OCI-M2 (cell line): ENCODE measurements around the gene GSC2.
"Not testable (repeated sequence)": the region's sequence is repeated elsewhere in the genome, so short reads cannot be mapped to it uniquely, and the experiment has no call there.

ENCODE experiments used
- DNase-seq: peaks from one replicate; lab custom pipeline; 2025; ENCODE audit not compliant: unreplicated experiment; lab: John Stamatoyannopoulos, UW

GSC2 gene

GRCh38 chr22:19178065-19178656, 28.1 kb upstream of the GSC2 start:
- DNase-seq = no peak

DNA sequence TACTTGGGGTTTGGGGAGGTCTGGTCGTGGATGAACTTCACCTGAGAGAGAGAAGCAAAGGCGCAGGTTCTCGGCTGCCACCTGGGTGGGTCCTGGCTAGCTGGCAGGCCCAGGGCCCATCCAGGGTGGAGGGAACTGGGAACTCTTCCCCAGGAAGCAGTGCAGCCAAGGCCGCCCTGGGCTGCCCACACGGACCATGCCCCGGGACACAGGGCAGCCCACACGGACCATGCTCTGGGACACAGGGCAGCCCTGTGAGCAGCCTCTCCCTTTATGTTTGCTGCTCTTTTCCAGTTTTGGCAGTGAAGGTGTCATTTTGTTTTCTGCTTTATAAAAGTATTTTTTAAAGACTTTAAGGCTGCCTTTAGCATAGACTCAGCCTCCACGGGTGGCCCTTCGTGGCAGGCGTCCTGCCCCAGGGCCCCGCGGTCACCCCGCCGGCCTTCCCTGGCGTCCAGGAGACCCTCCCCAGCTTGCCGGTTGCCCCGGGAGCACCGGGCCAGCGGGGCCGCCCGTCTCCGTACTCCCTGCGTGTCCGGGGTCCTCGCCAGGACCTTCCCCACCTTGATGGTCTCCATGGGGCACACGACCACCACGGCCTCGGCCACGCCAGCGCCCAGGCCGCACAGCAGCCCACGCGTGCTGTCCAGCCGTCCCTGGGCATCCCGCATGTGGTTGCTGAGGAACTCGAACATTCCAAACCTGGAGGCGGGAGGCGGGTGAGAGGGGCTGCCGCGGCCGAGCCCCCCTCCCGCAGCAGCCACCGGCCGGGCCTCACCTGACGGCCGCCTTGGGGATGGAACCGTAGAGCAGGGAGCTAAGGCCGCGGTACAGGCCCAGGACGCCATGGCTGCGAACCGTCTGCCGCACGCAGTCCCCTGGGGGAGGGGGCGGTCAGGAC, 27.3 kb upstream of the GSC2 start:
- no peak for DNase-seq

DNA sequence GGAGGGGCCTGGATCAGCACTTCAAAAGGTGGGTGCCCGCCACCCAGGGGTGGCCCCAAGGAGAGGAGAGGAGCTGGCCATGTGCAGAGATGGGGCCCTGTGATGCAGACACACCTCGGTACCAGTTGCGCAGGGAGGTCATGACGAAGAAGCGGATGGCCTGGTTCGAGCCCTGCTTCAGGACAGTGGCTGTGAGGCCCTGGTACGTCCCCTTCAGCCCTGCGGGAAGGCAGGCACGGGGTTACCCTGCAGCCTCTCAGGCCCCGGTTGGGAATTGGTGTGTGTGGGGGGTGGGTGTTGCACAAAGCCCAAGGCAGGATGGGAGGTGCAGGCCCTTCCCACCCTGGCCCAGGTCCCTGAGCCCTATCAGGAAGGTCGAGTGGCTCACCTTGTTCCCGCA, 26.6 kb upstream of the GSC2 start:
- DNase-seq = no peak

DNA sequence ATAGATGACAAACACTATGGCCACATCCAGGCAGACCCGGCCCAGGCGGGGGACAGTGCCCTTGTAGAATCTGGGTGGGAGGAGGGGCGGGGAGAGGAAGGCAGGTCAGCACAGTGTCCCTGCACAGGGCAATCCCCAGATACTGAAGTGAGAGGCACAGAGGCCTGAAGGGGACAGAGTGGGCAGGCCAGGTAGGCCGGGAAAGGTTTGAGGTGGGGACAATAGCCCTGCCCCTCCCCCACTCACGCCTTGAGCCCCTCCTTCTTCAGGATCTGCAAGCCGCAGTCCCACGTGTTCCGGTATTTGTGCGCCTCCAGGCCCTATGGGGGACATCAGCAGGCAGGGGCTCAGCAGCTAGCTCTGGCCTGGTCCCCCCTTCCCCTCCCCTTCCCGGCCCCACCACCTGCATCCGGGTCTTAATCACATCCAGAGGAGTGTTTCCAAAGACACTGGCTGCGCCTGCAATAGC, 26.1 kb upstream of the GSC2 start:
- DNase-seq = no peak

- no peak for DNase-seq
Observed at GRCh38 chr22:19175602-19176174, 25.6 kb upstream of the GSC2 start.

GRCh38 chr22:19175026-19175601, 25.0 kb upstream of the GSC2 start:
- DNase-seq = no peak

- no peak for DNase-seq
Observed at GRCh38 chr22:19174106-19175025, 24.3 kb upstream of the GSC2 start.

GRCh38 chr22:19173047-19174035, 23.2 kb upstream of the GSC2 start:
- DNase-seq = no peak

DNA sequence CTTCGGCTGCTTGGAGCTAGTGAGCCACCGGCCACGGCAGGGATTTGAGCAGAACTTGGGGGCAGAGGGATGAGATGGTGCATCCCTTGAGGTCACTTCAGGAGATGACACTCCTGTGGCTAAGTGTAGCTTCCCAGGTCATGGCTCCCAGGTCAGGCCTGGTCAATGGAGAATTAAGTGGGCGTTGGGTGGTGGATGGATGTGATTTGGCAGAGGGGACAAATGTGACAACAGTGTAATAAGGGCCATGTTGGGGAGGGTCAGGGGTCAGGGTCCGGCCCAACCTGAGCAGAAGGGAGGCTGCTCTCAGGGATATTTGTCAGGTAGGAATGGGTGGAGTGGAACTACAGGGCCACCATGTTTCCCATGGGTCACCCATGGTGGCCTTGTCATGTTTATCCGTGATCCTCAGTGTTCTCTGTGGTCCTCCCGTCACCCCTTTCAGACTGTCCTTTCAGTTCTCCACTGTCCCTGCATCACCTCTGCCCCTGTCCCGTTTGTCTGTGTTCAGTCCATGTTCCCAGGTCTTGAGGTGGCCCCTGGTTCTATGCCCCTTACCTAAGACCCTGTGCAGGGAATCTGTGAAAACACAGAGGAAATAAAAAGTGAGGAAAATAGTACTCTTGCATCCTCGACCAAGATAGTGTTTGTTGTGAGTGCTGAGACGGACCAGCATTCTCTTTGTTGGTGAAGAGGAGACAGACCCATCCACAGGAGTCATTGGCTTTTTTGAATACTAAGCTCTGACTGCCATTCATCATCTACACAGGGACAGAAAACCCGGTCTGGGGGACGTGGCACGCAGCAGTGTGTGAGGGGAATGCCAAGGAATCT, 22.3 kb upstream of the GSC2 start:
- DNase-seq = no peak

GRCh38 chr22:19169947-19170318, 19.8 kb upstream of the GSC2 start:
- no peak for DNase-seq

GRCh38 chr22:19169002-19169946, 19.2 kb upstream of the GSC2 start:
- DNase-seq = no peak

DNA sequence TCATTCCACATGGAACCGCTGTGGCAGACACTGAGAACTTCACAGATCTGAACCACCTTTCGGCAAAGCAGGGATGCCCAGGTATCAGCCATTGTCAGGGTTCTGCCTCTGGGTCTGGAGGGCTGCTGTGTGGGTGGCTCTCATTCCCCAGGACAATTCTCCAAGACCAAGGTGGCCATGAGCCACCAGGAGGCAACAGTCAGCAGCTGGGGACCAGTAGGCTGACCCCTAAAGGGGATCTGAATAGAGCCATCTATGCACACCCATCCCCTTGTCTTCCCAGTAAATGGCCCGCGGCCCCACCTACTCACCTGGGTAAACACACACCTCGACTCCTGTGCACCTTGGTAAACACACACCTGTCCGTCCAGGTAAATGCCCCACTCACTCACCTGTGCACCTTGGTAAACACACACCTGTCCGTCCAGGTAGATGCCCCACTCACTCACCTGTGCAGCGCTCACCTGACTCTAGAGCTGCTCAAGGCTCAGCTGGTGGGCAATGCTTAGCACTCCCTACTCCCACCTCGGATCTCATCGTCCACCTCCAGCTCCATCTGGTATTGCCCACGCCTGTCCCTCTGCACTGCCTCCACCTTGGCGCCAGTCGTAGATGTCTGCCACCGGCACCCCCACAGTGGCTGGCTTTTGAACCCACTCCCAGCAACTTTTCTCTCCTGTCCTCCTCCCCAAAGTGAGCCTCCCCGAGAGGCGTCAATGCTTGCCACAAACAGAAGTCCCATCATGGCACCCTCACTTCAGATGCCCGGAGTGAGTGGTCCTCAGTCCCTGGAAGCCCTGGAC, 18.2 kb upstream of the GSC2 start:
- no peak for DNase-seq

DNA sequence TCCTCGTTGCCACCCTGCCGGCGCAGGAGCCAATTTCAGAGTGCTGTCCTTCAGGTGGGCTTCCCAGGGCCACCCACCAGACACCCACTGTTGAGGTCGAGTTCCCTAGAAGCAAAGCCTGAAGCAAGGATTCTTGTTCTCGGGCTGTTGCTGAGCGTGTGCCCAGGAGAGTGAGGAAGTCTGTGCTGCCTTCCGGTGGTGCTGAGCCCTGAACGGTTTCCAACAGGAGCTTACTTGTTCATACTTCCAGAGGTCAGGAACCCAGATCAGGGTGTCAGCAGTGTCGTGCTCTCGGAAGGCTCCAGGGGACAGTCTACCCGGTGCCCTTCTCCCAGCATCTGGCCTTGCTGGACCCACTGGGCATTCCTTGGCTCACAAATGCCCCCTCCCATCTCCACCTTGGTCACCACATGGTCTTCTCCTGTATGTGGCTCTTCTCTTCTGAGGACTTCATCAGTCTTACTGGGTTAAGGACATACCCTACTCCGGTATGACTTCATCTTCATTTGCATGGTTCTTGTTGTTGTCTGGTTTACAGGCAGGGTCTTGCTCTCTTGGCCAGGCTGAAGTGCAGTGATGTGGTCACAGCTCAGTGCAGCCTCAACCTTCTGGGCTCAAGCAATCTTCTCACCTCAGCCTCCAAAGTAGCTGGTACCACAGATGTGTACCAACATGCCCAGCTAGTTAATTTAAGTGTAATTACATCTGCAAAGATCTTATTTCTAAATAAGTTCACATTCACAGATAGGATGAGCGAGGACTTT, 17.2 kb upstream of the GSC2 start:
- DNase-seq = no peak

GRCh38 chr22:19166421-19166820, 16.3 kb upstream of the GSC2 start:
- no peak for DNase-seq

- DNase-seq = no peak
Observed at GRCh38 chr22:19164425-19164824, 14.3 kb upstream of the GSC2 start.

DNA sequence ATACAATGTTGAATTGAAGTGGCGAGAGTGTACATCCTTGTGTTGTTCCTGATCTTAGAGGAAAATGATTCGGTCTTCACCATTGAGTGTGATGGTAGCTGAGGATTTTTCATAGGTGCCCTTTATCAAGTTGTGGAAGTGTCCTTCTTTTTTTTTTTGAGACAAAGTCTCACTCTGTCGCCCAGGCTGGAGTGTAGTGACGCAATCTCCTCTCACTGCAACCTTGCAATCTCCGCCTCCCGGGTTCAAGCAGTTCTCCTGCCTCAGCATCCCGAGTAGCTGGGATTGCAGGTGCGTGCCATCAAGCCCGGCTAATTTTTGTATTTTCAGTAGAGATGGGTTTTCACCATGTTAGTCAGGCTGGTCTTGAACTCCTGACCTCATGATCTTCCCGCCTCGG, 8.6 kb upstream of the GSC2 start:
- not testable (repeated sequence) for DNase-seq
